HEK293 (cell line): ENCODE results near the gene MLEC.

Experiments
- CTCF ChIA-PET: fragments of 350-600 bp; formaldehyde crosslinking; extraction: SDS; loops from one replicate; lab custom pipeline; 2021; ENCODE audit warnings: antibody characterized with exemption; lab: Yijun Ruan, JAX
- POLR2A ChIA-PET: fragments of 300-600 bp; formaldehyde crosslinking; extraction: SDS; loops from one replicate; lab custom pipeline; 2020; ENCODE audit warnings: antibody characterized with exemption, inconsistent platforms; lab: Yijun Ruan, JAX
- H3K27ac ChIP-seq: fragments of 200-500 bp; sonication (Bioruptor generic); 2 replicates; pipeline ENCODE4 v1.5.1; 2014; ENCODE audit warnings: low read depth, low read length, control low read depth, inconsistent platforms; ENCODE audit errors: extremely low read depth
- H3K36me3 ChIP-seq, 2 experiments: fragments of 200-500 bp in 1 of 2; sonication (Bioruptor generic) in 1 of 2; 1 replicate in 1 of 2; 2 replicates in 1 of 2; pipeline ENCODE4 v1.5.1; 2014 to 2017; ENCODE audit warnings: inconsistent platforms in 2 of 2, low read length in 2 of 2; ENCODE audit not compliant: control insufficient read depth in 2 of 2, insufficient read depth in 1 of 2
- H3K4me1 ChIP-seq: fragments of 200-500 bp; sonication (Bioruptor generic); 2 replicates; pipeline ENCODE4 v1.5.1; 2014; ENCODE audit warnings: mild to moderate bottlenecking, low read length, inconsistent platforms; ENCODE audit not compliant: control insufficient read depth, insufficient read depth
- H3K4me3 ChIP-seq: 2 replicates; pipeline ENCODE4 v1.5.1; 2011; ENCODE audit warnings: low read depth, mild to moderate bottlenecking, control low read depth, low read length, moderate library complexity
- H3K9me3 ChIP-seq: fragments of 200-500 bp; sonication (Bioruptor generic); 2 replicates; pipeline ENCODE4 v1.5.1; 2014; ENCODE audit warnings: low read depth, low read length, inconsistent platforms; ENCODE audit not compliant: control insufficient read depth, insufficient read depth
- BCL11A ChIP-seq: fragments of 450-650 bp; formaldehyde crosslinking; IDR thresholded peaks from 2 replicates; pipeline ENCODE4 v1.5.1; 2016; ENCODE audit warnings: low read depth, missing biosample characterization, missing genetic modification characterization
- GLIS1 ChIP-seq: fragments of 450-650 bp; formaldehyde crosslinking; IDR thresholded peaks from 2 replicates; pipeline ENCODE4 v1.5.1; 2016; ENCODE audit warnings: missing biosample characterization, missing genetic modification characterization
- ZBTB49 ChIP-seq: fragments of 450-650 bp; formaldehyde crosslinking; IDR thresholded peaks from 2 replicates; pipeline ENCODE4 v1.5.1; 2016; ENCODE audit warnings: missing biosample characterization, missing genetic modification characterization, low read depth
- ZNF112 ChIP-seq: fragments of 450-650 bp; formaldehyde crosslinking; IDR thresholded peaks from 2 replicates; pipeline ENCODE4 v1.5.0; 2017; ENCODE audit warnings: missing biosample characterization, missing genetic modification characterization
- ZNF121 ChIP-seq: fragments of 450-650 bp; formaldehyde crosslinking; IDR thresholded peaks from 2 replicates; pipeline ENCODE4 v1.5.1; 2016; ENCODE audit warnings: missing biosample characterization, missing genetic modification characterization
- ZNF148 ChIP-seq: fragments of 450-650 bp; formaldehyde crosslinking; IDR thresholded peaks from 2 replicates; pipeline ENCODE4 v1.5.0; 2017; ENCODE audit warnings: missing biosample characterization, missing genetic modification characterization, borderline replicate concordance
- ZNF169 ChIP-seq: fragments of 450-650 bp; formaldehyde crosslinking; IDR thresholded peaks from 2 replicates; pipeline ENCODE4 v1.5.1; 2016; ENCODE audit warnings: missing biosample characterization, missing genetic modification characterization
- ZNF184 ChIP-seq: fragments of 450-650 bp; IDR thresholded peaks from 2 replicates; pipeline ENCODE4 v1.5.1; 2018; ENCODE audit warnings: missing biosample characterization, mild to moderate bottlenecking, missing genetic modification characterization
- ZNF280D ChIP-seq: fragments of 450-650 bp; formaldehyde crosslinking; IDR thresholded peaks from 2 replicates; pipeline ENCODE4 v1.5.1; 2016; ENCODE audit warnings: missing biosample characterization, missing genetic modification characterization
- ZNF292 ChIP-seq: fragments of 450-650 bp; formaldehyde crosslinking; IDR thresholded peaks from 2 replicates; pipeline ENCODE4 v1.5.1; 2016; ENCODE audit warnings: low read depth, missing biosample characterization, missing genetic modification characterization, borderline replicate concordance
- ZNF404 ChIP-seq: fragments of 450-650 bp; formaldehyde crosslinking; IDR thresholded peaks from 2 replicates; pipeline ENCODE4 v1.5.1; 2017; ENCODE audit warnings: missing biosample characterization, missing genetic modification characterization
- ZNF433 ChIP-seq: fragments of 450-650 bp; formaldehyde crosslinking; IDR thresholded peaks from 2 replicates; pipeline ENCODE4 v1.5.1; 2016; ENCODE audit warnings: missing biosample characterization, missing genetic modification characterization, low read depth
- ZNF544 ChIP-seq: fragments of 450-650 bp; formaldehyde crosslinking; IDR thresholded peaks from 2 replicates; pipeline ENCODE4 v1.5.0; 2017; ENCODE audit warnings: missing biosample characterization, missing genetic modification characterization
- ZNF654 ChIP-seq: fragments of 450-650 bp; formaldehyde crosslinking; IDR thresholded peaks from 2 replicates; pipeline ENCODE4 v1.5.1; 2016; ENCODE audit warnings: low read depth, missing biosample characterization, missing genetic modification characterization
- ZNF707 ChIP-seq: fragments of 450-650 bp; formaldehyde crosslinking; IDR thresholded peaks from 2 replicates; pipeline ENCODE4 v1.5.1; 2016; ENCODE audit warnings: missing biosample characterization, missing genetic modification characterization
- ZNF76 ChIP-seq: fragments of 450-650 bp; formaldehyde crosslinking; IDR thresholded peaks from 2 replicates; pipeline ENCODE4; 2016; ENCODE audit warnings: low read depth, missing biosample characterization, missing genetic modification characterization, borderline replicate concordance

MLEC gene

GRCh38 chr12:120642121-120642520, 44.8 kb upstream of the MLEC start:
- Histone ChIP-seq H3K9me3 (no peaks in the 10 kb centered on the region), H3K4me3 (no peak overlapping the region), H3K36me3 (no peaks in the 10 kb centered on the region), H3K4me1 (peaks cover 5% of the 10 kb centered on the region; the same call in 1 of the 2 replicates), H3K27ac (no peak overlapping the region)
- ChIA-PET CTCF (interaction anchor here (0.6 to 2.9 kb wide), 2 partner anchors 61 kb away, joined by 3 to 16 read pairs; partner anchors contain the start of gene POP5), POLR2A (no interaction called here)
- TF ChIP-seq ZNF654 (tag by site-specific recombination) (no peak), ZNF707 (tag by site-specific recombination) (no peak), ZNF544 (no peak), ZNF76 (tag by site-specific recombination) (no peak), ZNF404 (tag by site-specific recombination) (no peak), ZNF433 (tag by site-specific recombination) (no peak), ZNF280D (no peak), ZNF169 (no peak), ZNF292 (tag by site-specific recombination) (no peak)
- TF ChIP-seq, all 188 proteins: peak for 0

- POLR2A ChIA-PET, result interaction anchor here (0.5 to 0.6 kb wide), 2 partner anchors 17 to 1121 kb away, joined by 3 to 7 read pairs; no protein-coding TSS in a partner anchor
- Histone ChIP-seq H3K36me3 (no peaks in the 10 kb centered on the region), H3K4me3 (no peak overlapping the region), H3K9me3 (no peaks in the 10 kb centered on the region), H3K4me1 (peaks cover 5% of the 10 kb centered on the region; the same call in 1 of the 2 replicates), H3K27ac (no peak overlapping the region)
- TF ChIP-seq ZNF148 (tag by site-specific recombination) (no peak), BCL11A (tag by site-specific recombination) (no peak), ZNF121 (tag by site-specific recombination) (no peak), ZNF112 (tag by site-specific recombination) (no peak), ZBTB49 (tag by site-specific recombination) (no peak), ZNF184 (tag by site-specific recombination) (no peak), GLIS1 (tag by site-specific recombination) (no peak)
- CTCF ChIA-PET, result no interaction called here
These were observed 44.1 kb upstream of the MLEC start for GRCh38 chr12:120642826-120643225.
